HG03439 (cell line): ENCODE measurements around the gene KIF19.

Source experiments
- ATAC-seq: cut with Tn5 transposase; IDR thresholded peaks from one replicate; pipeline ENCODE4 v1.9.1; 2021; ENCODE audit warnings: mild to moderate bottlenecking, moderate library complexity; ENCODE audit not compliant: unreplicated experiment

Gene KIF19

DNA sequence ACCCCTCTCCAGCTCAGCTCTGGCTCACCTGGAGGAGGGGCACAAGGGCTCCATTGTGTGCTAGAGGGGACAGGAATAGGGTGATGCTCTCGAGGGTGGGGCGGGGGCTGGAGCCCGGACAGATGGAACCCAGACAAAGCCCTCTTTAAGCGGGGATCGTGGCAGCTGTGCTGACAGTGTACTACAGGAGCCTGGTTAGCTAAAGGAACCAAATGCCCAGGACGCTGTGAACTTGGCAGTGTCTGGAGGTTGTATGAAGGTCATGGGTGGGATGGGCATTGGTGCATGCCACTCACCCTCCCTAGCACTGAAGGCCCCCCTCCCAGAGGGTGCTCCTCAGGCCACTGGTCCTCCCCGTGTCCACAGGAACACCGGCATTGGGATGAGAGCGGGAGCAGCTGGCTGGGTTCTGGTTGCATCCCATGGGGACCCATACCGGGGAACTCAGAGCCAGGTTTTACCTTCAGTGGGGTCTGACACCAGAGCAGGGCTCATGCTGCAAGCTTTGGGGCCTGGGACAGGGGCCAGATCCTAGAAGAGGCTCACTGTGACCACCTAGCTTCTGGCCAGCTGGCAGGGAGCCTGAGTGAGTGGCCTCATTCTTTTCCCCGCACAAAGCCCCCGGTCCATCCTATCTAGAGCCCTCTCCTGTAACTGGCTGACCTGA, 11.9 kb downstream of the KIF19 start:
- no peak for ATAC-seq

DNA sequence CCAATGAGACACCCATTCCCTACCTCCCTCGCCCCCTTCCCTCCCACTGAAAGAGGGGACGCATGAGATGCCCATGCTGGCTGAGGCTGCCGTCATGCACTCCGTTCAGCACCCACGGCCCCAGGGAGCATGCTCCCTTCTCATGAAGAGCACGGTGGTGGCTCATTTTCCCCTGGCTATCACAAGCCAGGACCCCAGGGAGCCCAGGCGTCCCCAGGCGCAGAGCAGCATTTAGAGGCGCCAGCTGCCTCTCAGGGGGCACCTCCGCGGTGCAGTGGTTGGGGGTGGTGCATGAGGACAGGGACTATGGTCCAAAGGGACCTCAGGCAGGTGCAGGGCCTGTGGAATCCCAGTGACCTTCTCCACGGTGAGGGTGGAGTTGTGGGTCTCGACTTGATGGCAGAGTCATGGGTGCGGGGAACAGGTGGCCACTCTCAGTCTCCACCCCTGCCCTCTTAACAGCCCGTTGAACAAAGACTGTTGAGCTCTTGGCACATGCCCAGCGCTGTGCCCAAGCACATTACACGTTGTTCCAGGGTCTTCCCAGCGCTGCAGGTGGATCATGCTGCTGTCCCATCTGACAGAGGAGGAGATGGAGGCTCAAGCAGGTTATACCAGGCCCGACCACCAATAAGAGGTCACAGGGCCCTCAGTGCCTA, 13.6 kb downstream of the KIF19 start:
- ATAC-seq: no peak

DNA sequence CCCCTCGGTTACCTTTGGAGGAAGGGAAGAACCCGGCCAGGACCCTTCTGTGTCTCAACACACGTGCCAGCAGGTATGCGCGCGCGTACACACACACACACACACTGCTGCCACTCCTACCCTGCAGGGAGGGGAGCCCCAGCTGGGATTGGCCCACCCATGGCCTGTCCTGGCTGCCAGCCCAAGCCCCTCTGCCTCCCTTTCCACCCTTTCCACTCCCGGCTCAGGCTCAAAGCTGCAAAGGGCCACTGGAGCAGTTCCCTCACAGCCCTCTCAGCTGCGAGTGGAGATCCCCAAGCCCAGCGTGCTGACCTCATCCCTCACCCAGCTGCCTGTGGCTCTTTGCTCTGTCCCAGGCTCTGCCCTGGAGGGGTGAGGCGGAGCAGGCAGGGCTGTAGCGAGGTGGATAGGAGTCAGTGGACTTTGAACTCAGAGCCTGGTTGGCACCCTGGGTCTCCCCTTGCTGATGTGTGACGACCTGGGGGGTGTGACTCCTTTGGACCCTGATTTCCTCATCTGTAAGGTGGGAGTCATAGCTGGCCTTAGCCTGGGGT, 14.5 kb downstream of the KIF19 start:
- no peak for ATAC-seq

DNA sequence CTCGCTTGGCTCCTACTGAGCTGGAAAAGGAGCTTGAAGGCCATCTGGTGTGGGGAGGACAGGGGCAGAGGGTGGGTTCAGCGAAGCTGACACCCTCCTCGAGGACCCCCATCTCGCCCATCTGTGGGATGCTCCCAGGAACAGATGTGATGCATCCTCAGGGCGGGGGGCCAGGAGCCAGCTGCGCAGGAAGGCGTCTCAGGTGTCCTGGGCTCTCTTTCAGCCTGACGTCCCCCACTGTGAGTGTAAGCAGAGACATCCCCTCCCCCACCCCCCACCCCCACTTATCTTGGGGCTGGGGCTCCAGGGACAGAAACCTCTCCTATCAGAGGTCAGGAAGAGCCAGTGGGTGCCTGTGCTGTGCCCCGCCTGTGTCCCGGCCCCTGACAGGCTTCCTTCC, 16.2 kb downstream of the KIF19 start:
- ATAC-seq: no peak

DNA sequence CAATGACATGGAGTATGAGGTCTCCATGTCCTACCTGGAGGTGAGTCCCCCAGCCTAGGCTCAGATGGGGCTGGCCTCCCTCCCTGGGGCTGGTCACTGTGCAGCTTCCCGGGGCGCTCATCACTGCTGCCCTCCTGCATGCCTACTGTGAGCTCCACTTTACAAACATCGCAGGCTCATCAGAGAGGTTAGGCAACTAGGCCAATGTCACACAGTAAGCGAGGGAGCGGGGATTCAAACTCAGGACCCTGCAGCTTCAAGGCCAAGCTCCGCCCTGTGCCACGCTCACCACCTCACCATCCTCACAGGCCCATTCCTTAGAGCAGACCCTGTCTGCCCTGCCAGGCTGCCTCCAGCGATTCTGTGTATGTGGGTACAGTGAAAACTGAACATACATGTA, 17.1 kb downstream of the KIF19 start:
- no peak for ATAC-seq

DNA sequence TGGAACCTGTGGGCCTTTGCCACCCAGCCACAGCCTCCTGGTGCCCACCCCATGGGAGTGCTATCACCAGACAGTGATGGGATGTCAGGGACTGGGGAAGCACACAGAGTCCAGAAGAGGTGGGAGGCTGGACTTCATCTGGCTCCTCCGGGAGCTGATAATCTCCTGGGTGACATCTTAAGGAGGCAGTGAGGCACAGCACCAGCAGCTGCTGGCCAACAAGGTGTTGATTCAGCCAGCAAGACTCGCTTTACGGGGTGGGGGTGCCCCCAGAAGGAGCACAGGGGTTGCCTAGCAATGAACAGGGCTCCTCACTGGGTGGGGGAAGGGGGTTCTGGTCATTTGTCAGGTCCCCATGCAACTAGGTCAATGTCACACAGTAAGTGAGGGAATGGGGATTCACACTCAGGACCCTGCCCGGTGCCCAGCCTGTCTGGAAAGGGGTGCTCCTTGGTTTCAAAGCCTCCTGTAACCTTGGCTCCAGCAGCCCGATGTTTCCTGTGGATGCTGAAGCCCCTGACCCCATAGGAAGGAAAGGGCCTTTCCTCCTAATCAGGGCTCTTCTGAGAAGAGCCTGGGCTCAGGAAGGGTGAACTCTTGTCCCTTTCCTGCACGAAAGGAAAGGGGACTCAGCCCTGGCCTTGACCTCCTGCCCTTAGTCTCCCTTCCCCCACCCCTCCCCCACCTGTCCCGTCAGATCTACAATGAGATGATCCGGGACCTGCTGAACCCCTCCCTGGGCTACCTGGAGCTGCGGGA, 17.7 kb downstream of the KIF19 start:
- ATAC-seq: no peak

DNA sequence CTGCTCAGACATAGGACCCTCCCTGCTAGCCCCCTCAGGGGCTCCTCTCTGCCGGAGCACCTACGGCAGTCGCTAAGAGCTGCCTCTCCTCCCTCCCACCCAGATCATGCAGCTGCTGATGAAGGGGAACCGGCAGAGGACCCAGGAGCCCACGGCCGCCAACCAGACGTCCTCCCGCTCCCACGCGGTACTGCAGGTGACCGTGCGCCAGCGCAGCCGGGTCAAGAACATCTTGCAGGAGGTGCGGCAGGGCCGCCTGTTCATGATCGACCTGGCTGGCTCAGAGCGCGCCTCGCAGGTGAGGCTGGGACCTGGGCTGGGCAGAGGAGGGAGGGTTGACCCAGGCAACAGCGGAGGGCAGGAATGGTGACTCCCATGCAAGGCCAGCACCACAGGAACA, 18.6 kb downstream of the KIF19 start:
- no peak for ATAC-seq

DNA sequence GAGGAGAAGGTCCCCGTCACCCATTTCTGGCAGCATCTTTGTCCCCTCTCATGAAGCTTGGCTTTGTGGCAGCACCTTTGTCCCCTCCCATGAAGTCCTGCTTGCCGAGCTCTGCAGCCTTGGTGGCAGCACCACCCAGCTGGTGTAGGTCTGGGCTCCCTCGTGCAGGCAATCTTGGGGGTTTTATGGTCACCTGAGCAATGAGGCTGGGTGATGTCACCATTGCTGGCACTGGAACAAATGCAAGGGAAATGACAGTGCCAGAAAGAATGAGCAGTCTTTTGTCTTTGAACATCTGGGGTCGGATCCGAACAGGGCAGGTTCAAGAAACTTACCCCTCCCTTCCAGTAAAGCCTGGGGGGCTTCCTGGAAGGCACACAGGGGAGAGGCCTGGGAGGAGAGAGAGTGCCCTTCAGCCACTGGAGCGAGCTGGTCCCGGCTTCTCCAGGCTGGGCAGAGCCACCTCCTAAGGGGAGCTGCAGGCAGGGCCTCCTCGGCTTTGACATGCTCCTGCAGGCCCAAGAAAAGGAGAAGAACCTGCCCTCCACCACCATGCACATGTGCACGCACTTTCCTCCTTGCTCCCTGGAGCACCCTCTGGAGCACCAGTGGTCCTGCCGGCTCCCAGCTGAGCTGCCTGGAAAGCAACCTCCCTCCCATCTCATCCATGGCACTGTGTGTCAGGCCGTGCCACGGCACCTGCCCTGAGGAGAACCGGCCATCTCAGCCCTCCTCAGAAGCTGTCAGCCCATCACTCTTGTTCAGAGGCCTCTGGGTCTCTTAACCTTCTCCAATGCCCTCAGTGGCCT, 19.6 kb downstream of the KIF19 start:
- no peak for ATAC-seq

DNA sequence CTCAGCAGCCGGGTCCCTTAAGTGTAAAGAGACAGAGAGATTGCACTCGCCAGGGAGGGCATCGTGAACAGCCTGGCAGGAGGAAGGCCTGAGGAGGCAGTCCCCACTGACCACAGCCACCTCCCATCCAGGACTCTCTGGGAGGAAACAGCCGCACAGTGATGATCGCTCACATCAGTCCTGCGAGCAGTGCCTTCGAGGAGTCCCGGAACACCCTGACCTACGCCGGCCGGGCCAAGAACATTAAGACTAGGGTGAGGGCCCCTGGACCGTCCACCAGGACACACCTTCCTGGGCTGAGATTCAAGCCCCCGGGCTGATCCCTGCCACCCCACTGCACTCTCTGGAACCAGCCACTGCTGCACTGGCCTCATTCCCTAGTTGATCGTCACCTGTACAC, 21.6 kb downstream of the KIF19 start:
- no peak for ATAC-seq

DNA sequence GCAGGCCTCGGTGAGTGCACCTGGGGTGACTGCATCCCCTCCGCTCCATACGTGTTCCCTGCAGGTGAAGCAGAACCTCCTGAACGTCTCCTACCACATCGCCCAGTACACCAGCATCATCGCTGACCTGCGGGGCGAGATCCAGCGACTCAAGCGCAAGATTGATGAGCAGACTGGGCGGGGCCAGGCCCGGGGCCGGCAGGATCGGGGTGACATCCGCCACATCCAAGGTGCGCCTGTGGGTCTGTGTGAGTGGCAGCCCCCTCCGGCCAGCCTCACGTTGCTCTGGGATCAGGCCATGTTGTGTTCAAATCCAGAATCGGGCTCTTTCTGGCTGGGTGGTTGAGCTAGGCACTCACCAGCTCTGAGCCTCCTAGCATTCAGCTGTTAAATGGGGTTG, 23.1 kb downstream of the KIF19 start:
- no peak for ATAC-seq

DNA sequence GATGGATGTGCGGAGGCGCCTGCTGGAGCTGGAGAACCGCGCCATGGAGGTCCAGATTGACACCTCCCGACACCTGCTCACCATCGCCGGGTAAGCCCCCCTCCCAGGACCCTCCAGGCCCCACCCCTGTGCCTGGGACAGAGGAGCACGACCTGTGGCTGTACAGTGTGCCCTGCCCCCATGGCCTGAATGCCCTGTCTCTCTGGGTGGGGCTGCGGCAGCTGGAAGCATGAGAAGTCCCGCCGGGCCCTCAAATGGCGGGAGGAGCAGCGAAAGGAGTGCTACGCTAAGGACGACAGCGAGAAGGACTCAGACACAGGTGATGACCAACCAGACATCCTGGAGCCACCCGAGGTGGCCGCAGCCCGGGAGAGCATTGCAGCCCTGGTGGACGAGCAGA, 24.5 kb downstream of the KIF19 start:
- no peak for ATAC-seq

DNA sequence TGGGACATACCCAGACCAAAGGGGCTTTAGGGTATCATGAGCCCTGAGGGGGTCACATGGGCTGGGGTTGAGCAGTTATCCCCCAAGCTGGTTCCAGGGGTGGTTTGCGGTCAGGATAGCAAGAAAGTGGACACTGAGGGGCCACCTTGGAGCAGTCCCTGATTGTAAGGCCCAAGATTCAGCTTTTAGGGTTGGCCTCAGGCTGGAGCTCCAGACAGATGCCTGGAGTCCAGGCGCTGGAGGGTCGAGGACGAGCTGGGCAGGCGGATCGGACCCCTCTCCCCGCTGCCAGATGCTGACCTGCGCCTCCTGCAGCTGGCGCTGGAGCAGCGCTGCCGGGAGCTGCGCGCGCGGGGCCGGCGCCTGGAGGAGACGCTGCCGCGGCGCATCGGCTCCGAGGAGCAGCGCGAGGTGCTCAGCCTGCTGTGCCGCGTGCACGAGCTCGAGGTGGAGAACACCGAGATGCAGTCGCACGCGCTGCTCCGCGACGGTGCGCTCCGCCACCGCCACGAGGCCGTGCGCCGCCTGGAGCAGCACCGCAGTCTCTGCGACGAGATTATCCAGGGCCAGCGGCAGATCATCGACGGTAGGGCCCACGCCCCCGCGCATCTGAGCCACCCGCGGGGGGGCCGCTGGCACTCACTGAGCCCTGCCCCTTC, 25.7 kb downstream of the KIF19 start:
- ATAC-seq: no peak

DNA sequence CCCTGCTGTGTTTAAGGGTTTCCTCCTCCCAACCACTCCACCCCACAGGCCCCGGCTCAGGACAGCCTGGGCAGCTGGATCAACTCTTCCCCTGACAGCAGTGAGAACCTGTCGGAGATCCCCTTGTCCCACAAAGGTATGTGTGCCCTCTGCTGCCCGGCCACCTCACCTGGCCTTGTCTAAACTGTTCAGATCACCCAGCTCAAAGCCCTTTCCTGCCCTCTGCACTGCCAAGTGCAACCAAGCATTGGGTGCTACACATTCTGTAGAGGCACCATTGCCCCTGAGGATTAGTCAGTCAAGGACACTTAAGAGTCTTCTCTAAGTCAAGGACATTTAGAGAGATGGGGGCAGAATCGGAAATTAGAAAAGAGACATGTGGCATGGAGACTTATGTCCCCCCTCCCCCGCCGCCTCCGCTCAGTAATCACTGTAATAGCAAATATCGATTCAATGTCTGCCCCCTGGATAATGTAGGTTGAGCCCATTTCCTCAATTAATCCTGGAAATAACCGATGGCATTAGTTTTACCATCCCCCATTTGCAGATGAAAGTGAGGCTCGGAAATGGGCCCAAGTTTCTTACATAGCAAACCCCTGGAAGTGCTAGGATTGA, 27.5 kb downstream of the KIF19 start:
- no peak for ATAC-seq

DNA sequence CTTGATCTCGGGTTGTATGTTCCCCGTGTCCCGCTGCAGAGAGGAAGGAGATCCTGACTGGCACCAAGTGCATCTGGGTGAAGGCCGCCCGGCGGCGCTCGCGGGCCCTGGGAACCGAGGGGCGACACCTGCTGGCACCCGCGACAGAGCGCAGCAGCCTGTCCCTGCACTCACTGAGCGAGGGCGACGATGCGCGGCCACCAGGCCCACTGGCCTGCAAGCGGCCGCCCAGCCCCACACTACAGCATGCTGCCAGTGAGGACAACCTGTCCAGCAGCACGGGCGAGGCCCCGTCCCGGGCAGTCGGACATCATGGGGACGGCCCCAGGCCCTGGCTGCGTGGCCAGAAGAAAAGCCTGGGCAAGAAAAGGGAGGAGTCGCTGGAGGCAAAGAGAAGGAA, 28.1 kb downstream of the KIF19 start:
- no peak for ATAC-seq

DNA sequence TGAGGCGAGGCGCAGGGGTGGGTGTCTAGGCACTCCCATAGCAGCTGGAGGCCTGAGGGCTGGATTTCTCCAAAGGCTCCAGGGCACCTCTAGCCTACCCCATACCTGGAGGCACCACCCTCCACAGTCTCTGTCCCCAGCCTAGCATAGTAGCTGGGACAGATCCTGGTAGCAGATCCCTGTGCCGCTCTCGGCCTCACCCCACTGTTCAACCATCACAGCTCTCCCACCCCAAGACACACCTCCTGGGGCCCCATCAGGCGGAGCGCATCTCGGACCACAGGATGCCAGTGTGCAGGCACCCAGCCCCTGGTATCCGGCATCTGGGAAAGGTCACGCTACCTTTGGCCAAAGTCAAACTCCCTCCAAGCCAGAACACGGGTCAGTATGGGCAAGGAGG, 28.5 kb downstream of the KIF19 start:
- no peak for ATAC-seq

DNA sequence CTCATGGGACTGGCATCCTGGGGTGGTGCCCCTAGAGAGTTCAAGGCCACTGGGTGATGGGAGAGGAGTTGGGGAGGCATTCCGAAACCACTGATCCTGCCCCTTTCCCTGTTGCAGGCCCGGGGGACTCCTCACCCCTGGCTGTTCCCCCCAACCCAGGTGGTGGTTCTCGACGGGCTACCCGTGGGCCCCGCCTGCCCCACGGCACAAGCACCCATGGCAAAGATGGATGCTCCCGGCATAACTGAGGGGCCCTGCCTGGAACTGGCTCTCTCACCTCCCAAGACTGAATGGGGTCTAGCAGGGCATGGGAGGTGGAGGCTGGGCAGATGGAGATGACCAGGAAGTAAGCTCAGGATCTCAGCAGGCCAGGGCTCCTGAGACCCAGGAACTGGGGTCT, 29.0 kb downstream of the KIF19 start:
- no peak for ATAC-seq

DNA sequence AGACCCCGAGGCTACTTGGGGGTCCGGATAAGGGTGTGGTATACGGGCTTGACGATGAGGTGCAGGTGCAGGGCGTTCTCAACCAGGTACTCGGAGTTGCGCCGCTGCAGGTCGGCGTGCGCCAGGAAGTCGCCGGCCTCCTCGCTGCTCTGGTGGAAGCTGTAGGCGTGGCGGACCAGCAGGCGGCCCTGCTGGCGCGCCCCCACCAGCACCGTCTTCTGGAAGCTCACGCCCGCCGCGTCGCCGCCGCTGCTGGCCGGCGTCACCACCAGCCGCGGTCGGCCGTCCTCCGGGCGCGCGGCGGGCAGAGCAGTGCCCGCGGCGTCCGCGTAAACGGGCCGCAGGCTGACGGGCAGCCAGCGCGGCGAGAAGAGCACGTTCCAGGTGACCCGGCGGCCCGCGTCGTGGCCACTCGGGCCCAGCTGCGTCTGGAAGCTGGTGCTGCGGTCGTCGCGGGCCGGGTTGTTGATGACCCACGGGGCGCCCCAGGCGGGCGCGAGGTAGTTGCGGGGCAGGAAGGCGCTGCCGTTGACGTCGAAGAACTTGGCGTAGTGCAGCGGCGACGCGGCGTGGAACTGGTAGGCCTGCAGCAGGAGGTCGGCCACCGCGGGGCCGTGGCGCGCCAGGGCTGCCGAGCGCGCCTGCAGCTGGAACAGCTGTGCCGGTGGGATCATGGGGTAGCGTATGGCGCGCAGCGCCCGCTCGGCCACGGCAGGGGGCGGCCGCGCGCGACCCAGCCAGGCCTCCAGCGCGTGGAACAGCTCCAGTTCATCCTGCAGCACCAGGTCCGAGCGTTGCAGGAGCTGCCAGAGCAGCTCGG, 30.8 kb downstream of the KIF19 start:
- no peak for ATAC-seq

DNA sequence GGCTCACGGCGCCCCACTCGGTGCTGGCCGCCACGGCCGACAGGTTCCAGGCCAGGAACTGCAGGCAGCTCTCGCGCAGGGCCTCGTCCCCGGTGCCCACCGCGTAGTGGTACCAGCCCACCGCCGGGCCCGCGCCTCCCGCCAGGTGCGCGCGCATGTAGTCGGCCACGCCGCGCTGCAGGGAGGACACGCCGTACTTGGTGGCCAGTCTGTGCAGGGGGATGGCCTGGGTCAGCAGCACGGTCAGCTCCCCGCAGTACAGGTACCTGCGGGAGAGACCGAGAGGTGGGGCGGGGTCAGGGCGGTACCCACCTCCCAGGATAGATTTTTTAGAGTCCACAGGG, 31.4 kb downstream of the KIF19 start:
- no peak for ATAC-seq

DNA sequence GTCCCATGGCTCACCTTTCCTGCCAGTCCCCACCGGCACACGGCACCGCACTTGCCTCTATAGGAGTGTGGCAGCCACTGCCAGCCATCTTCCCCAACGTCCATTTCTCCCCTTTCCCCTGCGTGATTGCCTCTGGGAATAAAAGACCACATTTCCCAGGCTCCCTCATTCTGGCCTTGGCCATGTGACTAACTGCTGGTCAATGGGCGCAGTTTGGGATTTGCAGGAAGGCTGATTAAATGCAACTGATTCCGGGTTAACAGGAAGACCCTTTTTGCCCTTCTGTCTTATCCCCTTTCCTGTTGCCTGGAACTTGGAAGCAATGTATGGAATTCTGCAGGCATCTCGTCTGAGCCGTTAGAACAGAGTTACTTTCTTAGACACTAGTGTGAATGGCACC, 32.7 kb downstream of the KIF19 start:
- ATAC-seq: no peak
